AG04450 (cell line): ENCODE results near the gene CTNNBL1. TPM values are rescaled to one million over a fixed set of nuclear protein-coding genes. Genes with fewer than 3 reads are reported as not detected.
A peak's percentile ranks its signal among the peaks of the same experiment; 100 is the strongest.
"Not testable (repeated sequence)": the region's sequence is repeated elsewhere in the genome, so short reads cannot be mapped to it uniquely, and the experiment has no call there.

Source experiments
- CTCF ChIA-PET: fragments of 300-600, 350-600 bp; formaldehyde crosslinking; extraction: SDS; loops from one replicate; lab custom pipeline; 2022; ENCODE audit warnings: antibody characterized with exemption, inconsistent platforms; lab: Charles Lee
- POLR2A ChIA-PET: fragments of 350-600 bp; formaldehyde crosslinking; extraction: SDS; loops from one replicate; lab custom pipeline; 2021; ENCODE audit warnings: antibody characterized with exemption, inconsistent platforms; lab: Yijun Ruan, JAX
- DNase-seq: peaks from one replicate; pipeline ENCODE4 v3.0.0-alpha.2; 2011; ENCODE audit warnings: low read depth, low spot score
- H3K27ac ChIP-seq: one replicate; pipeline ENCODE4 v1.5.1; 2012; ENCODE audit warnings: low read depth, low read length, control low read depth
- H3K27me3 ChIP-seq: one replicate; pipeline ENCODE4 v1.6.0; 2012; ENCODE audit warnings: low read length; ENCODE audit not compliant: control insufficient read depth, insufficient read depth
- H3K4me3 ChIP-seq: 2 replicates; pipeline ENCODE4 v1.5.1; 2011; ENCODE audit warnings: mild to moderate bottlenecking, low read depth, low read length, control low read depth
- H3K9me3 ChIP-seq: 2 replicates; pipeline ENCODE4 v1.5.1; 2012; ENCODE audit warnings: low read length; ENCODE audit not compliant: control insufficient read depth, insufficient read depth
- CTCF ChIP-seq: IDR thresholded peaks from 2 replicates; pipeline ENCODE4 v1.5.1; 2011; ENCODE audit warnings: low read depth, low read length, control low read depth, inconsistent platforms
- polyA plus RNA-seq: library from polyadenylated mRNA; depleted of rRNA; stranded (reverse); fragments of >200 nt; gene quantifications from 2 replicates; pipeline ENCODE4 v1.2.3, GENCODE V29; 2011

The CTNNBL1 gene
- polyA plus RNA-seq, 1 experiment, result 27.1 TPM

GRCh38 chr20:37853823-37854375 lies 160.1 kb downstream of the CTNNBL1 start:
- ChIA-PET POLR2A (no interaction called here), CTCF (no interaction called here)
- H3K9me3 ChIP-seq, result no peaks in the 10 kb centered on the region
- H3K27ac ChIP-seq, result no peak overlapping the region
- no peak for DNase-seq
- no peak for TF ChIP-seq CTCF
- no peak overlapping the region for H3K4me3 ChIP-seq
- no peaks in the 10 kb centered on the region for H3K27me3 ChIP-seq

GRCh38 chr20:37856034-37856433 lies 162.2 kb downstream of the CTNNBL1 start:
- H3K27ac ChIP-seq, DNase-seq, H3K4me3 ChIP-seq, H3K9me3 ChIP-seq, H3K27me3 ChIP-seq, CTCF ChIA-PET: not testable (repeated sequence)
- POLR2A ChIA-PET, result interaction anchor here (0.7 kb wide), 1 partner anchor 23 kb away, joined by 4 read pairs; no protein-coding TSS in a partner anchor

- Histone ChIP-seq H3K9me3 (no peaks in the 10 kb centered on the region), H3K27me3 (no peaks in the 10 kb centered on the region), H3K27ac (peak overlapping the region; percentile 41), H3K4me3 (no peak overlapping the region)
- DNase-seq, result peak; percentile 11
- TF ChIP-seq CTCF, result no peak
- POLR2A ChIA-PET, result no interaction called here
- CTCF ChIA-PET, result no interaction called here
Observed at GRCh38 chr20:37856932-37857660, 163.3 kb downstream of the CTNNBL1 start.

GRCh38 chr20:37859406-37860171 lies 165.8 kb downstream of the CTNNBL1 start:
- TF ChIP-seq CTCF, result no peak
- Histone ChIP-seq H3K27me3 (no peaks in the 10 kb centered on the region), H3K4me3 (no peak overlapping the region), H3K9me3 (no peaks in the 10 kb centered on the region), H3K27ac (no peak overlapping the region)
- ChIA-PET CTCF (no interaction called here), POLR2A (no interaction called here)
- DNase-seq, result no peak

GRCh38 chr20:37863289-37863688 lies 169.5 kb downstream of the CTNNBL1 start:
- ChIA-PET CTCF (interaction anchor here (0.7 kb wide), 1 partner anchor 298 kb away, joined by 3 read pairs; no protein-coding TSS in a partner anchor), POLR2A (no interaction called here)
- no peak overlapping the region for H3K27ac ChIP-seq
- DNase-seq, result no peak
- H3K27me3 ChIP-seq, result no peaks in the 10 kb centered on the region
- no peak overlapping the region for H3K4me3 ChIP-seq
- no peaks in the 10 kb centered on the region for H3K9me3 ChIP-seq
- TF ChIP-seq CTCF, result no peak
